RWPE2 (cell line): ENCODE measurements around the gene AIPL1.

Experiments used
- ATAC-seq: fragments of 200-7000 bp; cut with Tn5 transposase; 3 replicates; pipeline ENCODE4 v1.9.1; 2021; ENCODE audit warnings: low read depth
- DNase-seq: peaks from one replicate; pipeline ENCODE4 v3.0.0-alpha.2; 2020; ENCODE audit warnings: low spot score
- H3K27ac ChIP-seq: fragments of 450-650 bp; 2 replicates; pipeline ENCODE4 v1.5.1; 2017; ENCODE audit warnings: mild to moderate bottlenecking; ENCODE audit not compliant: poor library complexity, severe bottlenecking
- H3K27me3 ChIP-seq: fragments of 250-450 bp; sonication (Bioruptor Pico); 2 replicates; pipeline ENCODE4 v1.5.1; 2021; ENCODE audit warnings: mild to moderate bottlenecking, moderate library complexity; ENCODE audit not compliant: insufficient read depth, poor library complexity, severe bottlenecking
- H3K36me3 ChIP-seq: fragments of 250-450 bp; sonication (Bioruptor Pico); 2 replicates; pipeline ENCODE4 v1.5.1; 2020; ENCODE audit warnings: low read depth, mild to moderate bottlenecking, moderate library complexity
- H3K4me1 ChIP-seq: fragments of 250-450 bp; sonication (Bioruptor Pico); 2 replicates; pipeline ENCODE4 v1.5.1; 2021; ENCODE audit warnings: mild to moderate bottlenecking, moderate library complexity; ENCODE audit not compliant: insufficient read depth, poor library complexity, severe bottlenecking
- H3K4me3 ChIP-seq: fragments of 250-450 bp; sonication (Bioruptor Pico); 2 replicates; pipeline ENCODE4 v1.5.1; 2021; ENCODE audit warnings: mild to moderate bottlenecking, moderate library complexity; ENCODE audit not compliant: severe bottlenecking
- H3K9me3 ChIP-seq: fragments of 250-450 bp; sonication (Bioruptor Pico); 2 replicates; pipeline ENCODE4 v1.5.1; 2021; ENCODE audit warnings: mild to moderate bottlenecking, moderate library complexity; ENCODE audit not compliant: severe bottlenecking
- CTCF ChIP-seq: fragments of 450-650 bp; IDR thresholded peaks from one replicate; pipeline ENCODE4 v1.5.1; 2017; ENCODE audit warnings: mild to moderate bottlenecking, moderate library complexity; ENCODE audit not compliant: poor library complexity, severe bottlenecking

AIPL1 gene

GRCh38 chr17:6444571-6445335 lies 9.8 kb upstream of the AIPL1 start:
- ATAC-seq, result no peak
- peak overlapping the region; percentile 60 for H3K4me3 ChIP-seq
- no peaks in the 10 kb centered on the region for H3K9me3 ChIP-seq
- no peak overlapping the region for H3K27ac ChIP-seq
- TF ChIP-seq CTCF, result no peak
- peaks cover 27% of the 10 kb centered on the region for H3K36me3 ChIP-seq
- no peaks in the 10 kb centered on the region for H3K4me1 ChIP-seq
- no peak for DNase-seq
- no peaks in the 10 kb centered on the region for H3K27me3 ChIP-seq

GRCh38 chr17:6443692-6444570 lies 9.0 kb upstream of the AIPL1 start, which contains the start of gene PIMREG:
Gene PIMREG, plus strand, starts transcription at chr17:6444455. Its CDS starts 656 bp downstream, at chr17:6445111.
- Histone ChIP-seq H3K4me3 (peak within 1 kb of the TSS; percentile 60), H3K27me3 (no peaks in the 10 kb centered on the region), H3K36me3 (peaks cover 19% of the 10 kb centered on the region), H3K27ac (peak within 1 kb of the TSS; percentile 68), H3K4me1 (no peaks in the 10 kb centered on the region), H3K9me3 (no peaks in the 10 kb centered on the region)
- peak; percentile 96 for DNase-seq
- peak; percentile 96 for ATAC-seq
- no peak for TF ChIP-seq CTCF

GRCh38 chr17:6442775-6443174 lies 7.9 kb upstream of the AIPL1 start:
- no peak for TF ChIP-seq CTCF
- Histone ChIP-seq H3K4me1 (no peaks in the 10 kb centered on the region), H3K36me3 (peaks cover 15% of the 10 kb centered on the region), H3K4me3 (no peak overlapping the region), H3K9me3 (no peaks in the 10 kb centered on the region), H3K27ac (no peak overlapping the region), H3K27me3 (no peaks in the 10 kb centered on the region)
- DNase-seq (no peak), ATAC-seq (no peak)

GRCh38 chr17:6439951-6440350 lies 5.0 kb upstream of the AIPL1 start:
- no peak for DNase-seq

More at GRCh38 chr17:6439951-6440350, 5.0 kb upstream of the AIPL1 start:
- no peaks in the 10 kb centered on the region for H3K4me1 ChIP-seq
- no peak for TF ChIP-seq CTCF
- no peaks in the 10 kb centered on the region for H3K27me3 ChIP-seq
- H3K9me3 ChIP-seq, result no peaks in the 10 kb centered on the region
- no peaks in the 10 kb centered on the region for H3K36me3 ChIP-seq
- no peak for ATAC-seq
- H3K27ac ChIP-seq, result no peak overlapping the region
- H3K4me3 ChIP-seq, result no peak overlapping the region
